GM21576 (cell line): ENCODE measurements around the gene GOLGA8Q.
"Not testable (repeated sequence)": the region's sequence is repeated elsewhere in the genome, so short reads cannot be mapped to it uniquely, and the experiment has no call there.

Experiments used
- ATAC-seq: cut with Tn5 transposase; IDR thresholded peaks from one replicate; pipeline ENCODE4 v1.9.1; 2021; ENCODE audit warnings: mild to moderate bottlenecking, moderate library complexity; ENCODE audit not compliant: unreplicated experiment

Gene GOLGA8Q, protein sequence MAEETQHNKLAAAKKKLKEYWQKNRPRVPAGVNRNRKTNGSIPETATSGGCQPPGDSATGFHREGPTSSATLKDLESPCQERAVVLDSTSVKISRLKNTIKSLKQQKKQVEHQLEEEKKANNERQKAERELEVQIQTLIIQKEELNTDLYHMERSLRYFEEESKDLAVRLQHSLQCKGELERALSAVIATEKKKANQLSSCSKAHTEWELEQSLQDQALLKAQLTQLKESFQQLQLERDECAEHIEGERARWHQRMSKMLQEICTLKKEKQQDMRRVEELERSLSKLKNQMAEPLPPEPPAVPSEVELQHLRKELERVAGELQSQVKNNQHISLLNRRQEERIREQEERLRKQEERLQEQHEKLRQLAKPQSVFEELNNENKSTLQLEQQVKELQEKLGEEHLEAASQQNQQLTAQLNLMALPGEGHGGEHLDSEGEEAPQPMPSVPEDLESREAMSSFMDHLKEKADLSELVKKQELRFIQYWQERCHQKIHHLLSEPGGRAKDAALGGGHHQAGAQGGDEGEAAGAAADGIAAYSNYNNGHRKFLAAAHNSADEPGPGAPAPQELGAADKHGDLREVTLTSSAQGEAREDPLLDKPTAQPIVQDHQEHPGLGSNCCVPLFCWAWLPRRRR

DNA sequence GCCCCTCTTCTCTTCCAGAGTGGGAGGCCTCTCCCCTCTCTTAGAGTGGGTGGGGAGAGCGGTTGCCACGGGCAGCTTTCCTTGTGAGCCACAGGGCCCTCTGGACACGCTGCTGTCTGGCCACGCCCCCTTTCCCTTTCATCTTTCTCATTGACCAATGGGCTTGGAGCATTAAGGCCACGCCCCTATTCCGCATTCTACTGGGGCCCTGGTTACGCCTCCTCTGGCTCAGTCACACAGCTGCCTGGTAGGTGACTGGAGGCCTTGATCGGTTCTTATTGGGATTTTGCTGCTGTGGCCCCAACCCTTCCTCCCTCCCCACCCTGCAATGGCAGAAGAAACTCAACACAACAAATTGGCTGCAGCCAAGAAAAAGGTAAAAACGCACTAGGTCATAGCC lies at the start of gene GOLGA8Q:
TSS of gene GOLGA8Q (plus strand) at position 301 of the 400 bp plus-strand sequence. CDS start at position 329, 28 bp downstream.
- not testable (repeated sequence) for ATAC-seq

DNA sequence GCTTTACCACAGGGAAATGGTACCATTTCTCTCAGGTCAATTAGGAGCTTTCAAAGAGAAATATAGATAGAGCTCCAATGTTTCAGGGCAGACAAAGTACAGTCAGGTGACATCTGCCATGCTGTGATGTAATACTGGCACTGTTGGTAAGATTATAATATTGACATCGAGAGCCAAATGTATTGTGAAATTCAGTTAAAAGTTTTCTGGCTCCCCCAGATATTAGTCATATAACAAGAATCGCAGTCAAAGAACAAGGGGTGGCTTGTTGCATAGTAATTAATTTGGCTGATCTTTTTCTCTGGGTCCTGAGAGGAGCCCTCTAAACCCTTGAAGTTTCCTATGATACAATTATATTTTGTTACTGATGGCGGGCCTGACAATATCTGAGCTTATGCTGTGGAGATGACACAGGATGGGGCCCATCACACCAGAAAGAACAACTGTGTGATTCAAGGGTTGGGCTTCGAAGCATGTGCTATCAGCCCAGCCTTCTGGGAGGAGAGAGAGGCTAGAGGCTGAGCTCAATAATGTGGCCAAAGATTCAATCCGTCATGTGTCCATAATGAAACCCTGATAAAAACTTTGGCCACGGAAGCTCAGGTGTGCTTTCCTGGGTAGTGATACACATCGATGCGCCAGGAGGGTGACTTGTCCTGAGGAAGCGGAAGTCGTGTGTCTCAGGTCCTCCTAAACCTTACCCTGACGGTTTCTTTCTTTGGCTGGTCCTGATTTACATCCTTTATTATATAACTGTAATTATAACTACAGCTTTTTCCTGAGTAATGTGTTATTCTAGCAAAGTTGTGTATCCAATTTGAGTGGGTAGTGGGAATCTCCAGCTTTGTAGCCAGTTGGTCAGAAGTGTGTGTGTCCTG lies 48.7 kb upstream of the GOLGA8Q start:
- ATAC-seq, result not testable (repeated sequence)

DNA sequence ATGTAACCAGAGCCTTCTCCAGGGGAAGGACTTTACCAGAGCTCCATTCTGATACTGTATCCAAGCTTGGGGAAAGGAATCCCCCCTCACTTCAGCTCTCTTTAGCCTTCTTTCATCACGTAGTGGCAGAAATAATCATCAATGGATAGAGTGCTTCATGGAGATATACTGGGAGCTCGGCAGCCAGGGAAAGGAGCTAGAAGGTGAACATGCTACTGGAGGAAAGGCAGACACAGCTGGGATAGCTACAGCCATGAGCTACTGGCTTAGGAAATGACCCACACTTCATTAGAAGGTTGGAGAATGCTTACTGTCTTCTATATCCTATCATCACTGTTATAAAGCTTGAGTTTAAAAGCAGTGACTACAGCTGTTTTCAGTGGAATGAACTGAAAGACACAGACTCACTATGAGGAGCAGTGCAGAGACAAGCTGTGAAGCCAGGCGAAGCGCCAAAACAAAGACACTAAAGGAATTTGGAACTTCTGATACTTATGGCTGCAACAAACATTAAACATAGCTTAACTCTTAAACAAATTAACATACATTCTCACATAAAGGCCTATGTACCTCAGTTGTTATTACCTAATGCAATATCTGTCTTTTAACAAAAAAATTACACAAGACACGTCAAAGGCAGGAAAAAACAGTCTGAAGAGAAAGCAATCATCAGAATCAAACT lies 47.5 kb upstream of the GOLGA8Q start:
- ATAC-seq, result not testable (repeated sequence)

DNA sequence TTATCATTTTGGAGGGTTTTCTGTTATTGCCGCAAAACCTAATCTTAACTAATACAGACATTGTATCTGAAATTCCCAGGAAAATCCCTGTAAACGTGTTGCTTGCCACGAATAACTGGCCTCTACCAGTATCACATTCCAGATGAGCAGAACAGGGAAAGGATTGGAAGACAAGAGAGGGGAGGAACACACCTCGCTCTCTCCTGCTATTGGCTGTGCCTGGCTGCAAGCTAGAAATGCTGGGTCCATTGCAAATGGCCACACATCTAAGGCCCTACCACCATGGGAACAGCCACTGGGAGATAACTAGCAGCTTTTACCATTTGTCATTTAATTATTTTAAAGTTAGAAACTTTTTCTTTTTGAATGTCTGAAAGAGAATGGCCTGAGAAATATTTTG lies 37.3 kb upstream of the GOLGA8Q start:
- ATAC-seq, result not testable (repeated sequence)

DNA sequence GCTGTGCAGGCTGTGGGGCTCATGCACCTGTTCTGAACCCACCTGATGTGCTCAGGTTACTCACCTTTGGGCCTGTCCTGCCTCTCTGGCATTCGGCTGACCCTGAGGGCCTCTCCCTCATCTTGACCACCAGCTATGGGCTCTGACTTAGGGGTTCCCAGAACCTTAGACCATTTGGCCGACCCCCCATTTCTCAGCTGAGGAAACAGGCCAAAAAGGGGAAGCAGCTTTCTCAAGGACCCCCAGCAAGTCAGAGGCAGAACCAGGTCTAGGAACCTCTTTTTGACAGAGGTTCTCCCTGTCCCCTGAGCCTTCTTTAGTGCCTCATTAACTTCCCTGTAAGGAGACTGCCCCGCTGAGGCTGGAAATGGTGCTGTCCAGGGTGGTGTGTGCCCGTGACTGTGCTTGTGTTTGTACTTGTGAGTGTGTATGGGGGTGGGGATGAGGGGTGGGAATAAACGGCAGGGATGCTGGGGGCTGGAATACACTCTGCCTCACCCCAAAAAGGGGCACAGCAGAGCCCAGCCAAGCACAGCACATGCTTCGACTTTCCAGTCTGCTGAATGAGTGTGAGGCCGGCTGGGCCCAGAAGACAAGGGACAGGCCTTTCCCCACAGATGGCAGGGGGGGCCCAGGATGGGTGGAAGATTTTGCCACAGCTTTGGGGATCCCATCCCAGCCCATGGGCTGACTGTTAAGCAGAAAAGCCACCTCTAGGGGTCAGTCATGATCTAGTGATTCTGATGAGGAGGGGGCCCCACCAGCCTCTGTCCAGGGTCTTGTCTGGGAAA lies 28.2 kb upstream of the GOLGA8Q start:
- not testable (repeated sequence) for ATAC-seq

DNA sequence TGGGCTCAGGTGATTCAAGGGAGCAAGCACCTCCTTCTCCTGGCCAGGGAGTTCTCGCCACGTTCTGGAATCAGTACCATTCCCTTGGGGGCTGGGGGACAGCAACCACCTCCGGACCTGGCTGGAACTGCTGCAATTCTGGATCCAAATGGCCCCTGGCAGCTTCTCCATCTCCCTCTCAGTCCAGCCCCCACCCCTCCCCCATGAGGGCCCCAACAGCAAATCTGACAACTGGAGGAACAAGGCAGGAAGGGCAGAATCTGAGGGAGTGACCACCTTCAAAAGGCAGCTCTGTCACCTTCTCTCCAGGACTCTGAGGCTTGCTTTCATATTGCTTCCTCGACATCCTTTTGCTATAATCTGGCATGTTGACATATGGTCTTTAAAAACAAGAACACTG lies 25.9 kb upstream of the GOLGA8Q start:
- ATAC-seq, result not testable (repeated sequence)

DNA sequence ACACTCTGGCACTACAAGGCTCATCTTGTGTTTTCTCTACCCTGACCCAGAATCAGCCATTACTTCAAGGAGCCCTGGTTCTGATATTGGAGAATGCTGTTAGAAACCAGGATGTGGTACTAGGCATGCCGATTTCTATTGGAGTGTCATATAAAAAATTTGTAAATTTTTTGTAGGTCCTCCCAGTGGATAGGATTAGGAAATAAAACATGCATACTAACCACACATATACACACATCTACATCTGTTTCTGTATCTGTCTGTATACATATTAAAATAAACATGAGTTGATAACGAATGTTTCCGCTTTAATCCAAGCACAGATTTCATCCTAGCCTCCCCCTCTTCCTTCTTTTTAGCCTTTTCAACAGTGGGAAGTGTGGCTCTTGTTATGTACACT lies 22.8 kb upstream of the GOLGA8Q start:
- not testable (repeated sequence) for ATAC-seq

DNA sequence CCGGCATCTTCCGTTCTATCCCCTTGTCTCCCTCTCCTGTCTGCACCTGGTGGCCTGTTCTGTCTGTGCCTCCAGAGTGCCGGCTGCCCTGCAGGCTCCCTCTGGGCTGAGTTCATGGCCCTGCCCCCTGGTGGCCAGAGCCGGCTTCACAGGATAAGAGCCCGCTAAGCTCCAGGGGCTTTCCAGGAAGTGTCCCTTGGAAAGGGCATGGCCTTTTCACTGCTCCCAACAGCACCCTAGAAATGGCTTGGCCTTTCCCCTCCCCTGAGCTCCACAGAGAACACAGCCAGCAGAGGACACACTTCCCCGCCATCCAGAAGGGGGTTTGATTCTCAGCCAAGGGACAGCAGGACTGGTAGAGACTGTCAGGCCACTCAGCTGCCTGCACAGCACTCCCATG lies 15.1 kb downstream of the GOLGA8Q start:
- not testable (repeated sequence) for ATAC-seq

DNA sequence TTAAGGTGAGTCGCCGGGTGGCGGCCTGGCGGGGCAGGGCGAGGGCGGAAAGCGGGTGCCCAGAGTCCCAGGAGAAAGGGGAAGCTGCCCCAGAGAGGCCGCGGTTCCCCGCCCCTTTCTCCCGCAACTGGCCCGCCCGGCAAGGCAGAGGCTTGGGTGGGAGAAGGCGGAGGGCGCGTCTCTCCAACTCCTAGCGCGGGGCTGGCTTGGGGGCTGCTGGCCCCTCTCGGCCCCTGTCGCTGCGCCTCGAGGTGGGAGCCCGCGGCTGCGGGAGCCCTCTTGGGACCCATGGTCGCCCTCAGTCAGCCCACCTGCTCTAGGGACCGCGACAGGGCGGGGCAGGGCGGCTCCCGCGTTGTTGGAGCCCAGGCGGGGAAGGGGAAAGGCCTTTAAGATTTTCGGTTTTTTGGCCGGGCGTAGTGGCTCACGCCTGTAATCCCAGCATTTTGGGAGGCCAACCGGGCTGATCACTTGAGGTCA lies 21.2 kb downstream of the GOLGA8Q start:
- ATAC-seq, result not testable (repeated sequence)

DNA sequence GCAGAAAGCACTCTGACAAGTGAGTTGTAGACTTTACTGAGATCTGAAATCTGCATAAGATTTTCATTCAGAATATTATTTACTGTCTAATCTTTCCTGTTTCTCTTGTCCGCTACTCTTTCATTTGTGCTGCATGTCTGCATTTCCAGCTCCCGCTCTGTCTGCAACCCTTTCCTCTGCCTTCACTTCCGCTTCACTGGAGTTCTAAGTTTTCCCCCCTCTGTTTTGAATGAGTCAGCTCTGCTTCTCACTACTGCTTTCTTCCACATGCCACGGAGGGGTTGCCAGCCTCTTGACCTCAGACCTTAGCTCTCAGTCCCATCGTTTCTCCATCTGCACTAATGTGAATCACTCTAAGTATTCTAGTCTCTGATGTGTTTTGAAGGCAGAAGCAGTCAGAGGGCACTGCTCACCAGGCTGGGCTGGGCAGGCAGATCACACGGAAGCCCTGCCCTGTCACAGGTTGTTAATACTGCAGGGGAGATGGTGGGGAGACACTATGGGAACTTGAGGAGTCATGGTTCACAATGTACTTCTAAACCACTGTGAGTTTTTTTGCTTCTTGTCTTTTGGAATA lies 27.6 kb downstream of the GOLGA8Q start:
- not testable (repeated sequence) for ATAC-seq

DNA sequence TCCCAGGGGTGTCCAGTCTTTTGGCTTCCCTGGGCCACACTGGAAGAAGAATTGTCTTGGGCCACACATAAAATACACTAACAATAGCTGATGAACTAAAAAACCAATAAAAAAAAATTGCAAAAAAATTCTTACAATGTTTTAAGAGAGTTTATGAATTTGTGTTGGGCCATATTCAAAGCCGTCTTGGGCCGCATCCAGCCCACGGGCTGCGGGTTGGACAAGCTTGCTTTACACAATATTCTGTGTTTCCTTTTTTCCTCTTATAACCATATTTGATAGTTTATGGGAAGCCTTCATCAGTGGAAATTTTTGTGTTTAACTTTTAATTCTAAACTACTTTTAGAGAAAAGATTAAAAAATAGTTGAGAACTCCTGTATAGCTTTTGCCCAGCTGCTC lies 28.9 kb downstream of the GOLGA8Q start:
- not testable (repeated sequence) for ATAC-seq

DNA sequence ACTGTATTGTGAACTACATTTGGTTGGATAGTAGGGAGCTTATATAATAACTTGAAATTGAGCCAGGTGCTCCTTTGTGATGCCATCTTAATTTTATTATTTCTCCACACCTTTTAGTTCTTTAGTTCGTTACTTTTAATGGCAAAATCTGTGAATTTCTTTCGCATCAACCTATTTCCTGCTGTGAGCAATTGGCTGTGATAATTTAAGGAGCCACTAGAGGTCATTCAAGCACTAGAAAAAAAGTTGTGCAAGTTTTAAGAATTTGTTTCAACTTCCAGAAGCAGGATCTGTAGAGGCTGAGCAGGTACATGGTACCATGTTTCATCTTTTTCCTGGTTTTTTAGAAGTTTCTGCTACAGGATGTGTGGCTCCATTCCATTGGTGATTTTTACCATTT lies 47.1 kb downstream of the GOLGA8Q start:
- not testable (repeated sequence) for ATAC-seq

DNA sequence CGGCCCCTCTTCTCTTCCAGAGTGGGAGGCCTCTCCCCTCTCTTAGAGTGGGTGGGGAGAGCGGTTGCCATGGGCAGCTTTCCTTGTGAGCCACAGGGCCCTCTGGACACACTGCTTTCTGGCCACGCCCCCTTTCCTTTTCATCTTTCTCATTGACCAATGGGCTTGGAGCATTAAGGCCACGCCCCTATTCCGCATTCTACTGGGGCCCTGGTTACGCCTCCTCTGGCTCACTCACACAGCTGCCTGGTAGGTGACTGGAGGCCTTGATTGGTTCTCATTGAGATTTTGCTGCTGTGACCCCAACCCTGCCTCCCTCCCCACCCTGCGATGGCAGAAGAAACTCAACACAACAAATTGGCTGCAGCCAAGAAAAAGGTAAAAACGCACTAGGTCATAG lies 51.9 kb downstream of the GOLGA8Q start, which contains the start of gene GOLGA8H:
TSS of gene GOLGA8H (plus strand) at position 233 of the 400 bp plus-strand sequence. CDS start at position 331, 98 bp downstream.
- ATAC-seq, result not testable (repeated sequence)
